Measurements from ENCODE around the gene SCGB3A2. TPM values are rescaled to one million over a fixed set of nuclear protein-coding genes. Genes with fewer than 3 reads are reported as not detected.

Gene SCGB3A2
- total RNA-seq, 2 experiments from 2014 or later, result not detected

GRCh38 chr5:147906326-147907095 is 28.0 kb downstream of the SCGB3A2 start, which contains the start of gene C5orf46:
C5orf46 (minus strand) TSS chr5:147906538; CDS start chr5:147906501, 37 bp downstream.
- Histone ChIP-seq H3K27ac (ENCODE audit: low read depth, low read length, poor library complexity, severe bottlenecking) (no peak within 1 kb of the TSS), H3K79me2 (ENCODE audit: insufficient read depth, low read depth, low read length) (no peaks in the 10 kb centered on the region), H2AFZ (ENCODE audit: low read length) (no peak within 1 kb of the TSS), H3K9me3 (ENCODE audit: low read length) (no peaks in the 10 kb centered on the region), H3K4me1 (ENCODE audit: insufficient read depth, low read length, poor library complexity, severe bottlenecking) (no peaks in the 10 kb centered on the region), H3K4me3 (ENCODE audit: low read depth, low read length, poor library complexity, severe bottlenecking) (no peak within 1 kb of the TSS), H3K9me2 (ENCODE audit: insufficient read depth, low read length) (no peaks in the 10 kb centered on the region), H3K4me2 (ENCODE audit: low read length) (no peak within 1 kb of the TSS), H4K20me1 (ENCODE audit: insufficient read depth, low read length) (no peaks in the 10 kb centered on the region), H3K36me3 (ENCODE audit: insufficient read depth, low read length) (no peaks in the 10 kb centered on the region)
- TF ChIP-seq, protein P1, sequence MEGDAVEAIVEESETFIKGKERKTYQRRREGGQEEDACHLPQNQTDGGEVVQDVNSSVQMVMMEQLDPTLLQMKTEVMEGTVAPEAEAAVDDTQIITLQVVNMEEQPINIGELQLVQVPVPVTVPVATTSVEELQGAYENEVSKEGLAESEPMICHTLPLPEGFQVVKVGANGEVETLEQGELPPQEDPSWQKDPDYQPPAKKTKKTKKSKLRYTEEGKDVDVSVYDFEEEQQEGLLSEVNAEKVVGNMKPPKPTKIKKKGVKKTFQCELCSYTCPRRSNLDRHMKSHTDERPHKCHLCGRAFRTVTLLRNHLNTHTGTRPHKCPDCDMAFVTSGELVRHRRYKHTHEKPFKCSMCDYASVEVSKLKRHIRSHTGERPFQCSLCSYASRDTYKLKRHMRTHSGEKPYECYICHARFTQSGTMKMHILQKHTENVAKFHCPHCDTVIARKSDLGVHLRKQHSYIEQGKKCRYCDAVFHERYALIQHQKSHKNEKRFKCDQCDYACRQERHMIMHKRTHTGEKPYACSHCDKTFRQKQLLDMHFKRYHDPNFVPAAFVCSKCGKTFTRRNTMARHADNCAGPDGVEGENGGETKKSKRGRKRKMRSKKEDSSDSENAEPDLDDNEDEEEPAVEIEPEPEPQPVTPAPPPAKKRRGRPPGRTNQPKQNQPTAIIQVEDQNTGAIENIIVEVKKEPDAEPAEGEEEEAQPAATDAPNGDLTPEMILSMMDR (conservative IDR thresholded peaks at IDR 0.05; ENCODE audit: low read length), result no peak
- no peak for TF ChIP-seq EZH2phosphoT487 (IDR thresholded peaks at IDR 0.05; ENCODE audit: borderline replicate concordance, low read depth, low read length)
- CTCF ChIA-PET (ENCODE audit: unreplicated experiment), result no interaction called here
- no peak for DNase-seq (ENCODE audit: low spot score)
- POLR2A ChIA-PET, result no interaction called here
- BruUV-seq (replicated peaks), result no TSS peak
- intact Hi-C loops (cut with micrococcal nuclease; ENCODE audit: unreplicated experiment), result no loop called here

- no TSS peak for BruUV-seq (replicated peaks)
- no peak overlapping the region for H3K27ac ChIP-seq (ENCODE audit: low read depth, low read length, poor library complexity, severe bottlenecking)
- H3K4me1 ChIP-seq (ENCODE audit: insufficient read depth, low read length, poor library complexity, severe bottlenecking), result no peaks in the 10 kb centered on the region
- H3K4me2 ChIP-seq (ENCODE audit: low read length), result no peak overlapping the region
- H2AFZ ChIP-seq (ENCODE audit: low read length), result no peak overlapping the region
- no peaks in the 10 kb centered on the region for H3K36me3 ChIP-seq (ENCODE audit: insufficient read depth, low read length)
- DNase-seq (ENCODE audit: low spot score), result no peak
- no peaks in the 10 kb centered on the region for H3K9me2 ChIP-seq (ENCODE audit: insufficient read depth, low read length)
- H3K4me3 ChIP-seq (ENCODE audit: low read depth, low read length, poor library complexity, severe bottlenecking), result no peak overlapping the region
- TF ChIP-seq, protein P1 (conservative IDR thresholded peaks at IDR 0.05; ENCODE audit: low read length), result no peak
- TF ChIP-seq EZH2phosphoT487 (IDR thresholded peaks at IDR 0.05; ENCODE audit: borderline replicate concordance, low read depth, low read length), result no peak
- POLR2A ChIA-PET, result interaction anchor here (0.5 kb wide), 1 partner anchor 291 kb away, joined by 3 read pairs; no protein-coding TSS in a partner anchor
- intact Hi-C loops (cut with micrococcal nuclease; ENCODE audit: unreplicated experiment), result no loop called here
- CTCF ChIA-PET (ENCODE audit: unreplicated experiment), result no interaction called here
- no peaks in the 10 kb centered on the region for H3K79me2 ChIP-seq (ENCODE audit: insufficient read depth, low read depth, low read length)
- H4K20me1 ChIP-seq (ENCODE audit: insufficient read depth, low read length), result no peaks in the 10 kb centered on the region
- H3K9me3 ChIP-seq (ENCODE audit: low read length), result no peaks in the 10 kb centered on the region
Observed at GRCh38 chr5:147911427-147911826, 32.9 kb downstream of the SCGB3A2 start.

GRCh38 chr5:147912011-147912410 is 33.5 kb downstream of the SCGB3A2 start:
- Histone ChIP-seq H3K4me1 (ENCODE audit: insufficient read depth, low read length, poor library complexity, severe bottlenecking) (no peaks in the 10 kb centered on the region), H3K4me3 (ENCODE audit: low read depth, low read length, poor library complexity, severe bottlenecking) (no peak overlapping the region), H3K79me2 (ENCODE audit: insufficient read depth, low read depth, low read length) (no peaks in the 10 kb centered on the region), H3K4me2 (ENCODE audit: low read length) (no peak overlapping the region), H3K9me3 (ENCODE audit: low read length) (no peaks in the 10 kb centered on the region), H3K36me3 (ENCODE audit: insufficient read depth, low read length) (no peaks in the 10 kb centered on the region), H2AFZ (ENCODE audit: low read length) (no peak overlapping the region), H3K9me2 (ENCODE audit: insufficient read depth, low read length) (no peaks in the 10 kb centered on the region), H4K20me1 (ENCODE audit: insufficient read depth, low read length) (no peaks in the 10 kb centered on the region), H3K27ac (ENCODE audit: low read depth, low read length, poor library complexity, severe bottlenecking) (no peak overlapping the region)
- CTCF ChIA-PET (ENCODE audit: unreplicated experiment), result no interaction called here
- no TSS peak for BruUV-seq (replicated peaks)
- TF ChIP-seq, protein P1 (conservative IDR thresholded peaks at IDR 0.05; ENCODE audit: low read length), result no peak
- no peak for TF ChIP-seq EZH2phosphoT487 (IDR thresholded peaks at IDR 0.05; ENCODE audit: borderline replicate concordance, low read depth, low read length)
- intact Hi-C loops (cut with micrococcal nuclease; ENCODE audit: unreplicated experiment), result no loop called here
- no peak for DNase-seq (ENCODE audit: low spot score)
- POLR2A ChIA-PET, result no interaction called here
